NCI-H1436 (cell line): Measurements from ENCODE around the gene ZMYND8.
"Not testable (repeated sequence)": the region's sequence is repeated elsewhere in the genome, so short reads cannot be mapped to it uniquely, and the experiment has no call there.

Experiments used
- DNase-seq: peaks from one replicate; lab custom pipeline; 2025; lab: John Stamatoyannopoulos, UW

Gene ZMYND8

GRCh38 chr20:47265214-47265613, 91.3 kb downstream of the ZMYND8 start:
- no peak for DNase-seq

GRCh38 chr20:47264137-47264769, 92.2 kb downstream of the ZMYND8 start:
- not testable (repeated sequence) for DNase-seq

- DNase-seq = no peak
Observed at GRCh38 chr20:47263465-47264084, 92.9 kb downstream of the ZMYND8 start.

- no peak for DNase-seq
Observed at GRCh38 chr20:47263080-47263464, 93.4 kb downstream of the ZMYND8 start.

GRCh38 chr20:47262365-47263013, 94.0 kb downstream of the ZMYND8 start:
- DNase-seq = peak; percentile 90

- no peak for DNase-seq
Observed at GRCh38 chr20:47262008-47262364, 94.5 kb downstream of the ZMYND8 start.

- DNase-seq = not testable (repeated sequence)
Observed at GRCh38 chr20:47261161-47261774, 95.2 kb downstream of the ZMYND8 start.

- DNase-seq = not testable (repeated sequence)
Observed at GRCh38 chr20:47260540-47261126, 95.9 kb downstream of the ZMYND8 start.

- DNase-seq = no peak
Observed at GRCh38 chr20:47258745-47259695, 97.5 kb downstream of the ZMYND8 start.

- DNase-seq = no peak
Observed at GRCh38 chr20:47257771-47258170, 98.7 kb downstream of the ZMYND8 start.

- DNase-seq = no peak
Observed at GRCh38 chr20:47257256-47257655, 99.2 kb downstream of the ZMYND8 start.

GRCh38 chr20:47256668-47257236, 99.7 kb downstream of the ZMYND8 start:
- DNase-seq = no peak

- DNase-seq = no peak
Observed at GRCh38 chr20:47253872-47254271, 102.6 kb downstream of the ZMYND8 start.

GRCh38 chr20:47252879-47253307, 103.6 kb downstream of the ZMYND8 start:
- DNase-seq = no peak

GRCh38 chr20:47251154-47252020, 105.1 kb downstream of the ZMYND8 start:
- no peak for DNase-seq

GRCh38 chr20:47250360-47250759, 106.1 kb downstream of the ZMYND8 start:
- no peak for DNase-seq

- DNase-seq = no peak
Observed at GRCh38 chr20:47249913-47250312, 106.6 kb downstream of the ZMYND8 start.

GRCh38 chr20:47248448-47248966, 108.0 kb downstream of the ZMYND8 start:
- DNase-seq = no peak

- no peak for DNase-seq
Observed at GRCh38 chr20:47247972-47248371, 108.5 kb downstream of the ZMYND8 start.
